IPS DF 4.7 (cell line): ENCODE data around the gene SRRD.
A peak's percentile ranks its signal among the peaks of the same experiment; 100 is the strongest.

ENCODE experiments used
- DNase-seq: peaks from one replicate; pipeline ENCODE4 v3.0.0-alpha.2; 2013; ENCODE audit warnings: low spot score; ENCODE audit errors: extremely low read depth

SRRD gene

GRCh38 chr22:26482161-26482560, 1.5 kb upstream of the SRRD start:
- no peak for DNase-seq

- no peak for DNase-seq
These were observed 636 bp upstream of the SRRD start for GRCh38 chr22:26483043-26483438.

GRCh38 chr22:26484360-26484706, 656 bp downstream of the SRRD start:
- no peak for DNase-seq

GRCh38 chr22:26485013-26485412, 1.3 kb downstream of the SRRD start:
- no peak for DNase-seq

GRCh38 chr22:26485806-26486390, 2.2 kb downstream of the SRRD start:
- no peak for DNase-seq

GRCh38 chr22:26486394-26486793, 2.7 kb downstream of the SRRD start:
- DNase-seq = no peak

- DNase-seq = no peak
These were observed 4.3 kb downstream of the SRRD start for GRCh38 chr22:26487996-26488395.

- DNase-seq = no peak
These were observed 5.9 kb downstream of the SRRD start for GRCh38 chr22:26489447-26490036.

GRCh38 chr22:26492220-26492619, 8.5 kb downstream of the SRRD start:
- DNase-seq = no peak

GRCh38 chr22:26494506-26494905, 10.8 kb downstream of the SRRD start:
- no peak for DNase-seq

GRCh38 chr22:26496456-26496855, 12.8 kb downstream of the SRRD start:
- DNase-seq = no peak

GRCh38 chr22:26499188-26499703, 15.6 kb downstream of the SRRD start:
- no peak for DNase-seq

- DNase-seq = no peak
These were observed 18.3 kb downstream of the SRRD start for GRCh38 chr22:26501996-26502395.

- no peak for DNase-seq
These were observed 19.2 kb downstream of the SRRD start for GRCh38 chr22:26502688-26503561.

- no peak for DNase-seq
These were observed 20.1 kb downstream of the SRRD start for GRCh38 chr22:26503758-26504157.

- DNase-seq = no peak
These were observed 24.5 kb downstream of the SRRD start for GRCh38 chr22:26508148-26508547.

- DNase-seq = peak; percentile 83
These were observed 28.6 kb downstream of the SRRD start, which contains the start of gene TFIP11 for GRCh38 chr22:26512149-26512793. Gene TFIP11, minus strand, starts transcription at chr22:26512473. Its CDS starts 2,201 bp downstream, at chr22:26510272.

- no peak for DNase-seq
These were observed 30.2 kb downstream of the SRRD start for GRCh38 chr22:26513838-26514237.

- DNase-seq = no peak
These were observed 30.9 kb downstream of the SRRD start for GRCh38 chr22:26514419-26515161.

GRCh38 chr22:26515931-26516330, 32.3 kb downstream of the SRRD start:
- no peak for DNase-seq

GRCh38 chr22:26516503-26516902, 32.8 kb downstream of the SRRD start:
- no peak for DNase-seq
